Liver (tissue), 9 donors: Measurements from ENCODE around the gene RPS29. TPM values are rescaled to one million over a fixed set of nuclear protein-coding genes. Genes with fewer than 3 reads are reported as not detected.

Experiments used
- DNase-seq: peaks from one replicate; pipeline ENCODE4 v3.0.0-alpha.2; 2017; ENCODE audit warnings: low spot score
- H3K27ac ChIP-seq, 2 donors: one replicate each; pipeline ENCODE4 v1.7.0; 2013; ENCODE audit warnings: inconsistent platforms in 2 of 2, low read length in 2 of 2, control low read depth in 1 of 2, low read depth in 1 of 2, mild to moderate bottlenecking in 1 of 2
- H3K27me3 ChIP-seq, 4 donors: one replicate each; pipeline versions ENCODE4 v1.6.1 to v1.7.0; 2013; ENCODE audit warnings: low read length in 3 of 4, inconsistent platforms in 1 of 4, mild to moderate bottlenecking in 1 of 4, moderate library complexity in 1 of 4; ENCODE audit not compliant: control insufficient read depth in 4 of 4, insufficient read depth in 4 of 4
- H3K36me3 ChIP-seq, 4 donors: one replicate each; pipeline versions ENCODE4 v1.6.1 to v1.7.0; 2013; ENCODE audit warnings: low read length in 3 of 4, mild to moderate bottlenecking in 3 of 4, low read depth in 1 of 4, moderate library complexity in 1 of 4; ENCODE audit not compliant: control insufficient read depth in 4 of 4, insufficient read depth in 3 of 4
- H3K4me1 ChIP-seq, 4 donors: one replicate each; pipeline versions ENCODE4 v1.6.1 to v1.7.0; 2013; ENCODE audit warnings: low read length in 3 of 4, mild to moderate bottlenecking in 3 of 4, moderate library complexity in 1 of 4; ENCODE audit not compliant: control insufficient read depth in 4 of 4, insufficient read depth in 4 of 4
- H3K4me3 ChIP-seq, 3 donors: one replicate each; pipeline versions ENCODE4 v1.6.1 to v1.7.0; 2013; ENCODE audit warnings: low read length in 3 of 3, control low read depth in 1 of 3, low read depth in 1 of 3, mild to moderate bottlenecking in 1 of 3
- H3K9ac ChIP-seq, 2 donors: one replicate each; pipeline ENCODE4 v1.7.0; 2013; ENCODE audit warnings: low read length in 2 of 2, mild to moderate bottlenecking in 2 of 2, moderate library complexity in 2 of 2, control low read depth in 1 of 2, low read depth in 1 of 2
- H3K9me3 ChIP-seq, 4 donors: one replicate each; pipeline versions ENCODE4 v1.6.1 to v1.7.0; 2013; ENCODE audit warnings: low read length in 3 of 4; ENCODE audit not compliant: control insufficient read depth in 4 of 4
- EGR1 ChIP-seq, 2 donors: IDR thresholded peaks; 2 replicates each; pipeline ENCODE4 v1.6.1; 2016 to 2018; ENCODE audit warnings: antibody characterized with exemption in 2 of 2, low read depth in 2 of 2
- FOXA1 ChIP-seq: IDR thresholded peaks from 2 replicates; pipeline ENCODE4 v1.6.1; 2016; ENCODE audit warnings: antibody characterized with exemption
- FOXA2 ChIP-seq: IDR thresholded peaks from 2 replicates; pipeline ENCODE4 v1.6.1; 2016; ENCODE audit warnings: antibody characterized with exemption
- GABPA ChIP-seq, 2 donors: IDR thresholded peaks in 1 of 2; conservative IDR thresholded peaks in 1 of 2; 2 replicates each; pipeline ENCODE4 v1.6.1; 2016; ENCODE audit warnings: antibody characterized with exemption in 2 of 2, mild to moderate bottlenecking in 1 of 2, moderate library complexity in 1 of 2
- HNF4A ChIP-seq, 2 donors: conservative IDR thresholded peaks; 2 replicates each; pipeline ENCODE4 v1.6.1; 2016; ENCODE audit warnings: antibody characterized with exemption in 2 of 2, mild to moderate bottlenecking in 2 of 2
- HNF4G ChIP-seq: IDR thresholded peaks from 2 replicates; pipeline ENCODE4 v1.6.1; 2016; ENCODE audit warnings: antibody characterized with exemption
- JUND ChIP-seq, 2 donors: IDR thresholded peaks; 2 replicates each; pipeline ENCODE4 v1.6.1; 2016; ENCODE audit warnings: antibody characterized with exemption in 2 of 2
- NR2F2 ChIP-seq: IDR thresholded peaks from 2 replicates; pipeline ENCODE4 v1.6.1; 2016; ENCODE audit warnings: antibody characterized with exemption
- RAD21 ChIP-seq, 2 donors: IDR thresholded peaks; 2 replicates each; pipeline ENCODE4 v1.6.1; 2016; ENCODE audit warnings: antibody characterized with exemption in 2 of 2, mild to moderate bottlenecking in 2 of 2
- RXRA ChIP-seq, 2 donors: IDR thresholded peaks; 2 replicates each; pipeline ENCODE4 v1.6.1; 2017 to 2018; ENCODE audit warnings: antibody characterized with exemption in 2 of 2, mild to moderate bottlenecking in 1 of 2
- SP1 ChIP-seq: IDR thresholded peaks from 2 replicates; pipeline ENCODE4 v1.6.1; 2018; ENCODE audit warnings: antibody characterized with exemption, mild to moderate bottlenecking
- TAF1 ChIP-seq: conservative IDR thresholded peaks from 2 replicates; pipeline ENCODE4 v1.6.1; 2016; ENCODE audit warnings: antibody characterized with exemption, mild to moderate bottlenecking
- YY1 ChIP-seq: IDR thresholded peaks from 2 replicates; pipeline ENCODE4 v1.6.1; 2016; ENCODE audit warnings: antibody characterized with exemption, mild to moderate bottlenecking
- WGBS: extraction: QIAGEN DNeasy Blood & Tissue Kit; methylation state at CpG from one replicate; pipeline ENCODE4 v1.1.7; 2013; 5-methylcytosine and 5-hydroxymethylcytosine counted together
- polyA plus RNA-seq, 2 donors: library from polyadenylated mRNA; stranded (reverse) in 1 of 2; unstranded in 1 of 2; fragments of 200-250 nt in 1 of 2; fragments of >200 nt in 1 of 2; fragmentation: Nextera tagmentation in 1 of 2; extraction: Ambion mirVana in 1 of 2; gene quantifications; one replicate each; pipeline versions ENCODE4 v1.2.1 to v1.2.3, GENCODE V29; 2013 to 2015
- total RNA-seq, 2 donors: library from RNA; depleted of rRNA; stranded (reverse); fragments of >200 nt; gene quantifications; one replicate each; pipeline ENCODE4 v1.2.3, GENCODE V29; 2014
- TF ChIP-seq, protein P1 (sequence below): IDR thresholded peaks from 2 replicates; pipeline ENCODE4 v1.6.1; 2016; ENCODE audit warnings: antibody characterized with exemption
- TF ChIP-seq, protein P2 (sequence below): IDR thresholded peaks from 2 replicates; pipeline ENCODE4 v1.6.1; 2016; ENCODE audit warnings: antibody characterized with exemption, mild to moderate bottlenecking
- TF ChIP-seq, protein P3 (sequence below): IDR thresholded peaks from 2 replicates; pipeline ENCODE4 v1.6.1; 2016; ENCODE audit warnings: antibody characterized with exemption
- TF ChIP-seq, protein P4 (sequence below): fragments of 150-350 bp; IDR thresholded peaks from 2 replicates; pipeline ENCODE4 v1.5.1; 2017; ENCODE audit warnings: improper control_type of control experiment, low read depth, low read length; ENCODE audit not compliant: missing input control
- TF ChIP-seq, protein P5 (sequence below): IDR thresholded peaks from 2 replicates; pipeline ENCODE4 v1.6.1; 2016; ENCODE audit warnings: antibody characterized with exemption
- donor health status: healthy.
- donor health status: healthy.
- donor health status: healthy.
- donor health status: healthy.
- donor health status: healthy.

Gene RPS29
- total and polyA plus RNA-seq, 4 donors: 584 to 1,739 (median 839) TPM

DNA sequence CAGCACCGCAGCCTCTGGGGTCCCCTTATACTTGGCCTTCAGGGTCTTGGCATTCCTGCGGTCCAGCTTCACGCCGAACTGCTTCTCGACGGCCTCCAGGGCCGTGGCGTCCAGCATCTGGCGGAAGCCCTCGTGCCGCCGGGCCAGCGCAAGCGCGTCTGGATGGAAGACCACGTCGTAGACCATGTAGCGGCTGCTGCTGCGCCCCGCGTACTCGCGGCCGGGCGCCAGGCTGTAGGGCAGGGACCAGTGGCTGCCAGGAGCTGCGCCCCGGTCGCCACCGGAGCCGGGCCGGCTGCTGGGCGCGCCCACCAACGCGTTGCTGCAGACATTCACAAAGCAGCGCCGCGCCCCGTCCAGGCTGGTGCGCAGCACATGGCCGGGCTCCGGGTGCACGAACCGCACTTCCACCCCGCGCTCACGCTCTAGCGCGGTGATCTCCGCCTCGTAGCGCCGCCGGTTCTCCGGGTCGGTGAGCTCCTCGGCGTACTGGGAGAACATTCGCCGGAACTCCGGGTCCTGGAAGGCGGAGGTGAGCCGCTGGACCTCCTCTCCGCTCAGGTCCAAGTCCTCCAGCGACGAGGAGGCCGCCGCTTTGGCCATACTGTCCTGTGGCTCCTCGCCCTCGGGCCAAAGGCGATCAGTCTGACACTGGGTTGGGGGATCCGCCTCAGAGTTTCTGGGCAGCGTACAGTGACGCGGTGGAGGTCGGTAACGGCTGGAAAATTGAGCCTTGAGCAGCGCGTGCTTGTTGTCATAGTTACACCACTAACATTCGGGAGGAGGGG lies 48.6 kb upstream of the RPS29 start, which contains the start of gene DNAAF2:
Gene DNAAF2 (minus strand): TSS at position 698 of the 788 bp plus-strand sequence. CDS start 95 bp downstream, at position 603.
- under 1% methylated on average over 80 of the region's 80 CpGs for WGBS
- H3K27me3 ChIP-seq: no peaks in the 10 kb centered on the region
- peak; percentile 68 for DNase-seq
- H3K27ac ChIP-seq: peak within 1 kb of the TSS; percentile 89 to 99
- no peaks in the 10 kb centered on the region for H3K9me3 ChIP-seq
- TF ChIP-seq, protein P1, sequence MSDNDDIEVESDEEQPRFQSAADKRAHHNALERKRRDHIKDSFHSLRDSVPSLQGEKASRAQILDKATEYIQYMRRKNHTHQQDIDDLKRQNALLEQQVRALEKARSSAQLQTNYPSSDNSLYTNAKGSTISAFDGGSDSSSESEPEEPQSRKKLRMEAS: peak; percentile 44
- TF ChIP-seq FOXA1: no peak
- peak within 1 kb of the TSS; percentile 89 to 93 for H3K9ac ChIP-seq
- peaks cover 0 to 6% (median 0%) of the 10 kb centered on the region in 4 donors for H3K36me3 ChIP-seq
- peak within 1 kb of the TSS; percentile 55 to 95 (median 85) for H3K4me3 ChIP-seq
- peaks cover 2 to 24% (median 11%) of the 10 kb centered on the region in 4 donors for H3K4me1 ChIP-seq

DNA sequence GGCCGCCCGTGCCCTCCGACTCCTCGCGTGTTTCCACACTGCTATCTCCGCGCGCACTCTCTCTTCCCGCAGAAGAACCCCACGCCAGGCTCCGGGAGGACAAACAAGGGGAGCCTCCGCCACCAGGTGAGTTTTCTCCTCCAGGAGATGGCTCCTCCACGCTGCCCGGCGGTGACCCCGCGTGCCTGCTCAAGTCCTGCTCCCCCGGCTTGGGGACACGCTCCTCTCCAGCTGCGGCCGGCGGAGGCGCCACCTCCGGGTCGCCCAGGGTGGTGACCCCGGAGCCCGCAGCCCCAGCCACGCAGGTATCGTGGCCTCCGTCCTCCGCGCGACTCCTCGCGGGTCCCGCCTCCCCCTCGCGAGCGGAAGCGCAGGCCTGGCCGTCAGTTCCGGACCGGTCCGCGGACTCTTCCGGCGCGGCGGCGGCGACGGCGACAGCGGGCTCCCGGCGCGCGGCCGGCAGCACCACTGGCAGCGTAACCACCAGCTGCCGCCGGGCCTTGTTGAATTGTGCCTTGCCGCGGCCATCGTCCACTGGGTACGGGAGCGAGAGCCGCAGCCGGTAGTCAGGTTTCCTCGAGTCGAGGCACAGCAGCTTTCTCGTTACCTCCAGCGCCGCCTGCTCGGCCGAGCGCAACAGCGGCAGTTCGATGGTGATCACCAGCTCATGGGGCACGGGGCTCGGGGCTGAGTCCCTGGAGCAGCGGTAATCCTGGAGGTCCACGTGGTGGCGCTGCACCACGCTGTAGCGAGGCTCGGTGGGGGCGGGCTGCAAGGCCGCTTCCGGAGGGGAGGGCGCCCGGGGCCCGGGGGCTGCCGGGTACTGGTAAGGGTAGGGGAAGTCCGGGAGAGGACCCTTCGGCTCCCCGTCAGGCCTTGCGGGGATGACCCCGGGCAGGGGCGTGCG lies 47.7 kb upstream of the RPS29 start:
- H3K36me3 ChIP-seq: peaks cover 0 to 6% (median 0%) of the 10 kb centered on the region in 4 donors
- peak overlapping the region; percentile 89 to 98 for H3K9ac ChIP-seq
- H3K27me3 ChIP-seq: no peaks in the 10 kb centered on the region
- H3K4me3 ChIP-seq: peak overlapping the region; percentile 55 to 95 (median 85)
- peak overlapping the region; percentile 89 to 99 for H3K27ac ChIP-seq
- peaks cover 2 to 21% (median 10%) of the 10 kb centered on the region in 4 donors for H3K4me1 ChIP-seq
- TF ChIP-seq, protein P2, sequence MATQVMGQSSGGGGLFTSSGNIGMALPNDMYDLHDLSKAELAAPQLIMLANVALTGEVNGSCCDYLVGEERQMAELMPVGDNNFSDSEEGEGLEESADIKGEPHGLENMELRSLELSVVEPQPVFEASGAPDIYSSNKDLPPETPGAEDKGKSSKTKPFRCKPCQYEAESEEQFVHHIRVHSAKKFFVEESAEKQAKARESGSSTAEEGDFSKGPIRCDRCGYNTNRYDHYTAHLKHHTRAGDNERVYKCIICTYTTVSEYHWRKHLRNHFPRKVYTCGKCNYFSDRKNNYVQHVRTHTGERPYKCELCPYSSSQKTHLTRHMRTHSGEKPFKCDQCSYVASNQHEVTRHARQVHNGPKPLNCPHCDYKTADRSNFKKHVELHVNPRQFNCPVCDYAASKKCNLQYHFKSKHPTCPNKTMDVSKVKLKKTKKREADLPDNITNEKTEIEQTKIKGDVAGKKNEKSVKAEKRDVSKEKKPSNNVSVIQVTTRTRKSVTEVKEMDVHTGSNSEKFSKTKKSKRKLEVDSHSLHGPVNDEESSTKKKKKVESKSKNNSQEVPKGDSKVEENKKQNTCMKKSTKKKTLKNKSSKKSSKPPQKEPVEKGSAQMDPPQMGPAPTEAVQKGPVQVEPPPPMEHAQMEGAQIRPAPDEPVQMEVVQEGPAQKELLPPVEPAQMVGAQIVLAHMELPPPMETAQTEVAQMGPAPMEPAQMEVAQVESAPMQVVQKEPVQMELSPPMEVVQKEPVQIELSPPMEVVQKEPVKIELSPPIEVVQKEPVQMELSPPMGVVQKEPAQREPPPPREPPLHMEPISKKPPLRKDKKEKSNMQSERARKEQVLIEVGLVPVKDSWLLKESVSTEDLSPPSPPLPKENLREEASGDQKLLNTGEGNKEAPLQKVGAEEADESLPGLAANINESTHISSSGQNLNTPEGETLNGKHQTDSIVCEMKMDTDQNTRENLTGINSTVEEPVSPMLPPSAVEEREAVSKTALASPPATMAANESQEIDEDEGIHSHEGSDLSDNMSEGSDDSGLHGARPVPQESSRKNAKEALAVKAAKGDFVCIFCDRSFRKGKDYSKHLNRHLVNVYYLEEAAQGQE: peak; percentile 78
- TF ChIP-seq GABPA (IDR thresholded peaks at IDR 0.05 in 1 of 2, conservative IDR thresholded peaks at IDR 0.05 in 1 of 2) (peak in 1 of 2 donors; percentile 79), RXRA (IDR thresholded peaks at IDR 0.05) (no peak), FOXA1 (no peak), JUND (IDR thresholded peaks at IDR 0.05) (no peak), YY1 (peak; percentile 45), NR2F2 (no peak), EGR1 (IDR thresholded peaks at IDR 0.05; ENCODE audit: low read depth in 2 of 2) (no peak), SP1 (peak; percentile 22), HNF4A (conservative IDR thresholded peaks at IDR 0.05) (no peak), RAD21 (IDR thresholded peaks at IDR 0.05) (peak; percentile 90), FOXA2 (no peak), HNF4G (no peak), TAF1 (no peak)
- TF ChIP-seq, protein P3, sequence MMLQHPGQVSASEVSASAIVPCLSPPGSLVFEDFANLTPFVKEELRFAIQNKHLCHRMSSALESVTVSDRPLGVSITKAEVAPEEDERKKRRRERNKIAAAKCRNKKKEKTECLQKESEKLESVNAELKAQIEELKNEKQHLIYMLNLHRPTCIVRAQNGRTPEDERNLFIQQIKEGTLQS: no peak
- TF ChIP-seq, protein P1: peak; percentile 42
- TF ChIP-seq, protein P4, sequence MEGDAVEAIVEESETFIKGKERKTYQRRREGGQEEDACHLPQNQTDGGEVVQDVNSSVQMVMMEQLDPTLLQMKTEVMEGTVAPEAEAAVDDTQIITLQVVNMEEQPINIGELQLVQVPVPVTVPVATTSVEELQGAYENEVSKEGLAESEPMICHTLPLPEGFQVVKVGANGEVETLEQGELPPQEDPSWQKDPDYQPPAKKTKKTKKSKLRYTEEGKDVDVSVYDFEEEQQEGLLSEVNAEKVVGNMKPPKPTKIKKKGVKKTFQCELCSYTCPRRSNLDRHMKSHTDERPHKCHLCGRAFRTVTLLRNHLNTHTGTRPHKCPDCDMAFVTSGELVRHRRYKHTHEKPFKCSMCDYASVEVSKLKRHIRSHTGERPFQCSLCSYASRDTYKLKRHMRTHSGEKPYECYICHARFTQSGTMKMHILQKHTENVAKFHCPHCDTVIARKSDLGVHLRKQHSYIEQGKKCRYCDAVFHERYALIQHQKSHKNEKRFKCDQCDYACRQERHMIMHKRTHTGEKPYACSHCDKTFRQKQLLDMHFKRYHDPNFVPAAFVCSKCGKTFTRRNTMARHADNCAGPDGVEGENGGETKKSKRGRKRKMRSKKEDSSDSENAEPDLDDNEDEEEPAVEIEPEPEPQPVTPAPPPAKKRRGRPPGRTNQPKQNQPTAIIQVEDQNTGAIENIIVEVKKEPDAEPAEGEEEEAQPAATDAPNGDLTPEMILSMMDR: peak; percentile 80
- TF ChIP-seq, protein P5, sequence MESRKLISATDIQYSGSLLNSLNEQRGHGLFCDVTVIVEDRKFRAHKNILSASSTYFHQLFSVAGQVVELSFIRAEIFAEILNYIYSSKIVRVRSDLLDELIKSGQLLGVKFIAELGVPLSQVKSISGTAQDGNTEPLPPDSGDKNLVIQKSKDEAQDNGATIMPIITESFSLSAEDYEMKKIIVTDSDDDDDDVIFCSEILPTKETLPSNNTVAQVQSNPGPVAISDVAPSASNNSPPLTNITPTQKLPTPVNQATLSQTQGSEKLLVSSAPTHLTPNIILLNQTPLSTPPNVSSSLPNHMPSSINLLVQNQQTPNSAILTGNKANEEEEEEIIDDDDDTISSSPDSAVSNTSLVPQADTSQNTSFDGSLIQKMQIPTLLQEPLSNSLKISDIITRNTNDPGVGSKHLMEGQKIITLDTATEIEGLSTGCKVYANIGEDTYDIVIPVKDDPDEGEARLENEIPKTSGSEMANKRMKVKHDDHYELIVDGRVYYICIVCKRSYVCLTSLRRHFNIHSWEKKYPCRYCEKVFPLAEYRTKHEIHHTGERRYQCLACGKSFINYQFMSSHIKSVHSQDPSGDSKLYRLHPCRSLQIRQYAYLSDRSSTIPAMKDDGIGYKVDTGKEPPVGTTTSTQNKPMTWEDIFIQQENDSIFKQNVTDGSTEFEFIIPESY: no peak
- DNase-seq: peak; percentile 89
- WGBS: under 1% methylated on average over 101 of the region's 101 CpGs
- no peaks in the 10 kb centered on the region for H3K9me3 ChIP-seq
